H1 (cell line): ENCODE measurements around the gene CCIN. TPM values are rescaled to one million over a fixed set of nuclear protein-coding genes. Genes with fewer than 3 reads are reported as not detected.

ENCODE experiments used
- CTCF ChIA-PET: fragments of 300-600 bp; sonication (Branson Sonifier 250); formaldehyde crosslinking; loops from one replicate; lab custom pipeline; 2021; ENCODE audit not compliant: partially characterized antibody; lab: Charles Lee
- POLR2A ChIA-PET: fragments of 300-600 bp; sonication (Branson Sonifier 250); formaldehyde crosslinking; loops from one replicate; lab custom pipeline; 2021; ENCODE audit warnings: inconsistent platforms; ENCODE audit not compliant: partially characterized antibody; lab: Charles Lee
- DNase-seq, 2 experiments: peaks; one replicate each; pipeline versions ENCODE4 v3.0.0 to v3.0.0-alpha.2; 2010 to 2022; ENCODE audit warnings: low spot score in 2 of 2, low read depth in 1 of 2, mixed read lengths in 1 of 2
- FAIRE-seq: peaks from 2 replicates; lab custom pipeline; 2011; peaks lifted over from hg19 to GRCh38; lab: Jason Lieb, UNC
- H2AFZ ChIP-seq: 2 replicates; pipeline ENCODE4 v1.8.1; 2012; ENCODE audit warnings: low read length, inconsistent platforms
- H2AK5ac ChIP-seq: 2 replicates; pipeline ENCODE4 v1.6.1; 2013; ENCODE audit warnings: low read depth, low read length
- H2BK120ac ChIP-seq: replicated peaks from 2 replicates; pipeline ENCODE3; 2013; ENCODE audit warnings: low read depth, low read length, inconsistent platforms
- H2BK12ac ChIP-seq: 2 replicates; pipeline ENCODE4 v1.6.1; 2013; ENCODE audit warnings: low read depth, low read length
- H2BK15ac ChIP-seq: 2 replicates; pipeline ENCODE4 v1.6.1; 2013; ENCODE audit warnings: low read length
- H2BK20ac ChIP-seq: 2 replicates; pipeline ENCODE4 v1.6.1; 2013; ENCODE audit warnings: low read length
- H2BK5ac ChIP-seq: 2 replicates; pipeline ENCODE4 v1.6.1; 2013; ENCODE audit warnings: low read depth, low read length
- H3K14ac ChIP-seq: 2 replicates; pipeline ENCODE4 v1.6.1; 2013; ENCODE audit warnings: inconsistent platforms; ENCODE audit not compliant: insufficient read length
- H3K18ac ChIP-seq: 2 replicates; pipeline ENCODE4 v1.6.1; 2013; ENCODE audit warnings: low read length; ENCODE audit errors: extremely low read depth
- H3K23ac ChIP-seq: 2 replicates; pipeline ENCODE4 v1.6.1; 2013; ENCODE audit warnings: inconsistent platforms; ENCODE audit not compliant: insufficient read length
- H3K23me2 ChIP-seq: 2 replicates; pipeline ENCODE4 v1.6.1; 2013; ENCODE audit warnings: low read depth, low read length
- H3K27ac ChIP-seq: 2 replicates; pipeline ENCODE4 v1.6.1; 2011; ENCODE audit warnings: low read depth, low read length, inconsistent platforms
- H3K27me3 ChIP-seq, 4 experiments: replicated peaks in 1 of 4; 1 replicate in 1 of 4; 2 replicates in 3 of 4; pipeline versions ENCODE4 v1.6.1 to v1.8.1; 2011 to 2013; ENCODE audit warnings: low read length in 3 of 4, mild to moderate bottlenecking in 3 of 4, inconsistent platforms in 2 of 4, mixed read lengths in 2 of 4, moderate library complexity in 1 of 4; ENCODE audit not compliant: control insufficient read depth in 3 of 4, insufficient read depth in 3 of 4; ENCODE audit errors: extremely low read depth in 1 of 4
- H3K36me3 ChIP-seq, 4 experiments: 2 replicates each; pipeline versions ENCODE4 v1.6.1 to v1.8.1; 2011 to 2013; ENCODE audit warnings: mild to moderate bottlenecking in 4 of 4, low read length in 3 of 4, moderate library complexity in 2 of 4, control low read depth in 1 of 4, inconsistent platforms in 1 of 4; ENCODE audit not compliant: insufficient read depth in 4 of 4, control insufficient read depth in 2 of 4
- H3K4ac ChIP-seq: replicated peaks from 2 replicates; pipeline ENCODE3; 2013; ENCODE audit warnings: low read length, low read depth, mixed read lengths, inconsistent platforms; ENCODE audit not compliant: insufficient read length
- H3K4me1 ChIP-seq, 4 experiments: replicated peaks in 1 of 4; 1 replicate in 1 of 4; 2 replicates in 3 of 4; pipeline versions ENCODE4 v1.6.1 to v1.8.1; 2011 to 2013; ENCODE audit warnings: low read length in 3 of 4, inconsistent platforms in 2 of 4, mixed read lengths in 1 of 4; ENCODE audit not compliant: insufficient read depth in 4 of 4, control insufficient read depth in 3 of 4
- H3K4me2 ChIP-seq, 2 experiments: 2 replicates each; pipeline versions ENCODE4 v1.6.1 to v1.8.1; 2011 to 2013; ENCODE audit warnings: low read depth in 2 of 2, low read length in 2 of 2, control low read depth in 1 of 2, inconsistent platforms in 1 of 2, mild to moderate bottlenecking in 1 of 2; ENCODE audit not compliant: insufficient read depth in 1 of 2
- H3K4me3 ChIP-seq, 4 experiments: fragments of 200-600, 300-600 bp in 1 of 4; sonication (generic), shearing (Covaris generic), sonication (Bioruptor Twin) in 1 of 4; 2 replicates each; pipeline versions ENCODE4 v1.5.1 to v1.8.1; 2011 to 2016; ENCODE audit warnings: low read length in 4 of 4, low read depth in 3 of 4, control low read depth in 2 of 4, inconsistent platforms in 2 of 4, mild to moderate bottlenecking in 2 of 4, mixed read lengths in 1 of 4, moderate library complexity in 1 of 4; ENCODE audit not compliant: insufficient read depth in 2 of 4; ENCODE audit errors: extremely low read depth in 1 of 4
- H3K56ac ChIP-seq: replicated peaks from 2 replicates; pipeline ENCODE3; 2013; ENCODE audit warnings: low read depth, mild to moderate bottlenecking, mixed read lengths, low read length, inconsistent platforms; ENCODE audit not compliant: insufficient read length
- H3K79me1 ChIP-seq: 2 replicates; pipeline ENCODE4 v1.6.1; 2013; ENCODE audit warnings: low read depth, low read length, control low read depth
- H3K79me2 ChIP-seq, 2 experiments: 2 replicates each; pipeline versions ENCODE4 v1.6.1 to v1.8.1; 2012 to 2013; ENCODE audit warnings: low read length in 2 of 2, mild to moderate bottlenecking in 2 of 2, inconsistent platforms in 1 of 2; ENCODE audit not compliant: insufficient read depth in 2 of 2, control insufficient read depth in 1 of 2
- H3K9ac ChIP-seq, 4 experiments: replicated peaks in 1 of 4; 1 replicate in 1 of 4; 2 replicates in 3 of 4; pipeline versions ENCODE4 v1.6.1 to v1.8.1; 2011 to 2013; ENCODE audit warnings: low read depth in 3 of 4, low read length in 3 of 4, control low read depth in 2 of 4, mild to moderate bottlenecking in 2 of 4, moderate library complexity in 2 of 4, inconsistent platforms in 1 of 4; ENCODE audit errors: extremely low read depth in 1 of 4
- H3K9me3 ChIP-seq, 2 experiments: 2 replicates each; pipeline versions ENCODE4 v1.6.1 to v1.8.1; 2012 to 2013; ENCODE audit warnings: mild to moderate bottlenecking in 2 of 2, moderate library complexity in 2 of 2, control low read depth in 1 of 2, inconsistent platforms in 1 of 2, low read depth in 1 of 2, low read length in 1 of 2, mixed read lengths in 1 of 2; ENCODE audit not compliant: insufficient read depth in 2 of 2
- H4K20me1 ChIP-seq, 2 experiments: replicated peaks in 1 of 2; 2 replicates each; pipeline versions ENCODE3 to v1.8.1; 2011 to 2013; ENCODE audit warnings: inconsistent platforms in 2 of 2, low read length in 2 of 2, mild to moderate bottlenecking in 1 of 2; ENCODE audit not compliant: insufficient read depth in 2 of 2, control insufficient read depth in 1 of 2
- H4K5ac ChIP-seq: 2 replicates; pipeline ENCODE4 v1.6.1; 2013; ENCODE audit warnings: low read length, low read depth, mixed read lengths, inconsistent platforms; ENCODE audit not compliant: insufficient read length
- H4K8ac ChIP-seq: 2 replicates; pipeline ENCODE4 v1.8.0; 2013; ENCODE audit warnings: mild to moderate bottlenecking, moderate library complexity, low read length, inconsistent platforms; ENCODE audit not compliant: insufficient read depth; ENCODE audit errors: extremely low read depth
- H4K91ac ChIP-seq: replicated peaks from 2 replicates; pipeline ENCODE3; 2013; ENCODE audit warnings: low read length, mixed read lengths, inconsistent platforms; ENCODE audit not compliant: insufficient read length
- ASH2L ChIP-seq: fragments of 200-600, 300-600 bp; sonication (generic); IDR thresholded peaks from one replicate; pipeline ENCODE4 v1.7.1; 2017; ENCODE audit warnings: low read length
- EGR1 ChIP-seq: IDR thresholded peaks from 2 replicates; pipeline ENCODE4 v1.6.1; 2011; ENCODE audit warnings: low read depth, low read length, borderline replicate concordance
- EP300 ChIP-seq, 2 experiments: IDR thresholded peaks; 1 replicate in 1 of 2; 2 replicates in 1 of 2; pipeline ENCODE4 v1.6.1; 2011 to 2012; ENCODE audit warnings: low read depth in 2 of 2, low read length in 2 of 2, mild to moderate bottlenecking in 2 of 2, borderline replicate concordance in 1 of 2, inconsistent platforms in 1 of 2, moderate library complexity in 1 of 2
- RNF2 ChIP-seq: fragments of 200-900, 300-1000 bp; sonication (generic); IDR thresholded peaks from 2 replicates; pipeline ENCODE4 v1.7.1; 2016; ENCODE audit warnings: borderline replicate concordance, low read depth, mild to moderate bottlenecking, antibody characterized with exemption, low read length; ENCODE audit not compliant: poor library complexity, severe bottlenecking; ENCODE audit errors: missing control alignments
- SIRT6 ChIP-seq: IDR thresholded peaks from one replicate; pipeline ENCODE4 v1.7.1; 2012; ENCODE audit warnings: low read length, inconsistent platforms
- SUZ12 ChIP-seq: fragments of 200-600 bp; sonication (generic); IDR thresholded peaks from 2 replicates; pipeline ENCODE4 v1.6.1; 2012; ENCODE audit warnings: mild to moderate bottlenecking, inconsistent platforms, low read length, moderate library complexity, mixed read lengths
- WGBS, 2 experiments: shearing (Covaris generic) in 1 of 2; methylation state at CpG; one replicate each; pipeline versions ENCODE4 v1.1.6 to v1.1.7; 2013 to 2015; ENCODE audit warnings: low lambda C conversion rate in 2 of 2, mixed read lengths in 2 of 2, inconsistent platforms in 1 of 2, low coverage in 1 of 2, missing lambda C conversion rate in 1 of 2; ENCODE audit not compliant: insufficient replicate concordance in 2 of 2, insufficient coverage in 1 of 2, insufficient read length in 1 of 2; ENCODE audit errors: extremely low coverage in 1 of 2, missing lambda C conversion rate in 1 of 2; 5-methylcytosine and 5-hydroxymethylcytosine counted together
- polyA plus RNA-seq, 7 experiments: library from polyadenylated mRNA; depleted of rRNA in 3 of 7; stranded (reverse) in 5 of 7; unstranded in 2 of 7; fragments of >200 nt in 5 of 7; fragments of 200-250 nt in 2 of 7; gene quantifications; 1 replicate in 5 of 7; 2 replicates in 1 of 7; 4 replicates in 1 of 7; pipeline versions ENCODE4 v1.2.1 to v1.2.3, GENCODE V29; 2011 to 2013; ENCODE audit warnings: missing spikeins in 2 of 7, mixed read lengths in 2 of 7
- total RNA-seq: library from RNA; stranded (reverse); fragmentation: NEBNext Ultra II Directional; extraction: Animal tissue kit (Norgen Biotek cat#: 25700); gene quantifications from 2 replicates; pipeline ENCODE4 v1.2.1, GENCODE V29; 2021

Gene CCIN
- total and polyA plus RNA-seq, 2 of the 8 experiments (the other 6 are each of a cell fraction or from before 2014, with no cell fraction given) = 0.19 to 0.21 TPM

DNA sequence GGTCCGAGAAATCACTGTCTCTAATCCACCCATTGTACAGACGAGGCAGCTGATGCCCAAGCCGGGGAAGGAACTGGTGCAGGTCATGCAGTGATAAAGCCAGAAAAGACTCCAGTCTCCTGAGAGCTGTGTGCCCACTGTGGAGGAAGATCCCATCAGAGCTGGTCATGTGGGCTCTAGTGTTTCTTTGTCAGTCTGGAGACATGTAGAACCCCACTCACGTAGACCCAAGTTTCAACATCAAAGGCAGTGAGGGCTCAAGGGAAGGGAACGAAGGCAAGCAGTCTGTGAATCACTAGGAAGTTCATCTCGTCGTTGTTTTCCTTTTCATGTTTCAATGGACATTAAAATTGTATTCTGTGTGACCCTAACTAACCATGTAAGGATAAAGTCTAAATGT lies 47.2 kb upstream of the CCIN start:
- Histone ChIP-seq H4K20me1 (no peaks in the 10 kb centered on the region), H3K9ac (no peak overlapping the region), H2BK12ac (no peak overlapping the region), H3K4me1 (no peaks in the 10 kb centered on the region), H3K14ac (no peak overlapping the region), H3K27ac (no peak overlapping the region), H3K18ac (no peak overlapping the region), H3K23ac (no peak overlapping the region), H2BK20ac (no peak overlapping the region), H4K8ac (no peak overlapping the region), H3K79me2 (no peaks in the 10 kb centered on the region), H3K4me3 (no peak overlapping the region), H2BK5ac (no peak overlapping the region), H2BK15ac (no peak overlapping the region), H3K56ac (no peak overlapping the region), H3K79me1 (no peaks in the 10 kb centered on the region), H3K4me2 (no peak overlapping the region), H4K91ac (no peak overlapping the region), H2AK5ac (no peak overlapping the region), H3K27me3 (no peaks in the 10 kb centered on the region), H3K4ac (no peak overlapping the region), H4K5ac (no peak overlapping the region), H2AFZ (no peak overlapping the region), H3K23me2 (no peaks in the 10 kb centered on the region), H3K36me3 (peaks cover 0 to 5% (median 0%) of the 10 kb centered on the region in 4 experiments; a peak in 2 of 8 replicates), H3K9me3 (no peaks in the 10 kb centered on the region), H2BK120ac (no peak overlapping the region)
- DNase-seq = no peak
- POLR2A ChIA-PET = no interaction called here
- FAIRE-seq = no peak
- CTCF ChIA-PET = interaction anchor here (1.0 to 1.1 kb wide), 4 partner anchors 18 to 207 kb away, joined by 3 to 4 read pairs (median 4); no protein-coding TSS in a partner anchor
- TF ChIP-seq SUZ12 (no peak), RNF2 (no peak), EP300 (IDR thresholded peaks at IDR 0.05; ENCODE audit: borderline replicate concordance in 1 of 2, low read depth in 2 of 2, low read length in 2 of 2) (no peak), SIRT6 (no peak), EGR1 (no peak), ASH2L (no peak)
- WGBS, 2 experiments = 87% methylated on average over 7 of the region's 7 CpGs; no CpG with 5 or more reads in 1 of the 2 experiments
